ENCODE data around the gene EVI5.
A peak's percentile ranks its signal among the peaks of the same experiment; 100 is the strongest.
"Not testable (repeated sequence)": the region's sequence is repeated elsewhere in the genome, so short reads cannot be mapped to it uniquely, and the experiment has no call there.

Gene EVI5

GRCh38 chr1:92808381-92808780 lies 23.5 kb upstream of the EVI5 start:
- no peak overlapping the region for H3K27ac Mint-ChIP-seq
- H3K36me3 Mint-ChIP-seq (ENCODE audit: low read depth), result no peaks in the 10 kb centered on the region
- no peaks in the 10 kb centered on the region for H3K9me3 Mint-ChIP-seq
- H3K27me3 Mint-ChIP-seq (ENCODE audit: low read depth), result peaks cover 37% of the 10 kb centered on the region
- no peak overlapping the region for H3K4me3 Mint-ChIP-seq
- DNase-seq (ENCODE audit: low spot score), result no peak
- H3K4me1 Mint-ChIP-seq (ENCODE audit: low read depth), result peaks cover 4% of the 10 kb centered on the region

GRCh38 chr1:92805216-92805615 lies 20.3 kb upstream of the EVI5 start:
- Mint-ChIP-seq H3K4me3 (no peak overlapping the region), H3K4me1 (ENCODE audit: low read depth) (peaks cover 4% of the 10 kb centered on the region), H3K36me3 (ENCODE audit: low read depth) (no peaks in the 10 kb centered on the region), H3K9me3 (no peaks in the 10 kb centered on the region), H3K27me3 (ENCODE audit: low read depth) (peaks cover 20% of the 10 kb centered on the region), H3K27ac (no peak overlapping the region)
- no peak for DNase-seq (ENCODE audit: low spot score)

- H3K36me3 Mint-ChIP-seq (ENCODE audit: low read depth), result no peaks in the 10 kb centered on the region
- no peaks in the 10 kb centered on the region for H3K9me3 Mint-ChIP-seq
- no peak overlapping the region for H3K27ac Mint-ChIP-seq
- H3K4me3 Mint-ChIP-seq, result no peak overlapping the region
- H3K27me3 Mint-ChIP-seq (ENCODE audit: low read depth), result peaks cover 19% of the 10 kb centered on the region
- H3K4me1 Mint-ChIP-seq (ENCODE audit: low read depth), result peaks cover 4% of the 10 kb centered on the region
- DNase-seq (ENCODE audit: low spot score), result peak; percentile 7
Measured at GRCh38 chr1:92804721-92805201, 19.9 kb upstream of the EVI5 start.

GRCh38 chr1:92803140-92803887 lies 18.4 kb upstream of the EVI5 start:
- H3K9me3 Mint-ChIP-seq, result no peaks in the 10 kb centered on the region
- H3K27me3 Mint-ChIP-seq (ENCODE audit: low read depth), result peaks cover 15% of the 10 kb centered on the region
- no peak for DNase-seq (ENCODE audit: low spot score)
- H3K27ac Mint-ChIP-seq, result no peak overlapping the region
- no peaks in the 10 kb centered on the region for H3K36me3 Mint-ChIP-seq (ENCODE audit: low read depth)
- H3K4me1 Mint-ChIP-seq (ENCODE audit: low read depth), result peaks cover 4% of the 10 kb centered on the region
- no peak overlapping the region for H3K4me3 Mint-ChIP-seq

GRCh38 chr1:92797961-92798360 lies 13.1 kb upstream of the EVI5 start:
- Mint-ChIP-seq H3K4me3 (no peak overlapping the region), H3K27ac (no peak overlapping the region), H3K4me1 (ENCODE audit: low read depth) (no peaks in the 10 kb centered on the region), H3K36me3 (ENCODE audit: low read depth) (no peaks in the 10 kb centered on the region), H3K9me3 (no peaks in the 10 kb centered on the region), H3K27me3 (ENCODE audit: low read depth) (peaks cover 42% of the 10 kb centered on the region)
- DNase-seq (ENCODE audit: low spot score), result no peak

- no peak overlapping the region for H3K27ac Mint-ChIP-seq
- H3K4me3 Mint-ChIP-seq, result no peak overlapping the region
- no peaks in the 10 kb centered on the region for H3K4me1 Mint-ChIP-seq (ENCODE audit: low read depth)
- peaks cover 47% of the 10 kb centered on the region for H3K27me3 Mint-ChIP-seq (ENCODE audit: low read depth)
- DNase-seq (ENCODE audit: low spot score), result no peak
- no peaks in the 10 kb centered on the region for H3K9me3 Mint-ChIP-seq
- no peaks in the 10 kb centered on the region for H3K36me3 Mint-ChIP-seq (ENCODE audit: low read depth)
Measured at GRCh38 chr1:92797297-92797696, 12.4 kb upstream of the EVI5 start.

- Mint-ChIP-seq H3K27ac (no peak overlapping the region), H3K4me3 (no peak overlapping the region), H3K4me1 (ENCODE audit: low read depth) (no peaks in the 10 kb centered on the region), H3K27me3 (ENCODE audit: low read depth) (peaks cover 57% of the 10 kb centered on the region), H3K9me3 (no peaks in the 10 kb centered on the region), H3K36me3 (ENCODE audit: low read depth) (no peaks in the 10 kb centered on the region)
- no peak for DNase-seq (ENCODE audit: low spot score)
Measured at GRCh38 chr1:92795166-92795565, 10.3 kb upstream of the EVI5 start.

- no peak for DNase-seq (ENCODE audit: low spot score)
- H3K27me3 Mint-ChIP-seq (ENCODE audit: low read depth), result peaks cover 71% of the 10 kb centered on the region
- no peak overlapping the region for H3K4me3 Mint-ChIP-seq
- no peaks in the 10 kb centered on the region for H3K9me3 Mint-ChIP-seq
- H3K36me3 Mint-ChIP-seq (ENCODE audit: low read depth), result no peaks in the 10 kb centered on the region
- H3K4me1 Mint-ChIP-seq (ENCODE audit: low read depth), result no peaks in the 10 kb centered on the region
- no peak overlapping the region for H3K27ac Mint-ChIP-seq
Measured at GRCh38 chr1:92792340-92792782, 7.5 kb upstream of the EVI5 start.

GRCh38 chr1:92791487-92792066 lies 6.7 kb upstream of the EVI5 start:
- no peaks in the 10 kb centered on the region for H3K9me3 Mint-ChIP-seq
- H3K27me3 Mint-ChIP-seq (ENCODE audit: low read depth), result peaks cover 71% of the 10 kb centered on the region
- no peak for DNase-seq (ENCODE audit: low spot score)
- peaks cover 2% of the 10 kb centered on the region for H3K4me1 Mint-ChIP-seq (ENCODE audit: low read depth)
- no peak overlapping the region for H3K27ac Mint-ChIP-seq
- no peak overlapping the region for H3K4me3 Mint-ChIP-seq
- H3K36me3 Mint-ChIP-seq (ENCODE audit: low read depth), result no peaks in the 10 kb centered on the region

- no peak overlapping the region for H3K27ac Mint-ChIP-seq
- peaks cover 5% of the 10 kb centered on the region for H3K4me1 Mint-ChIP-seq (ENCODE audit: low read depth)
- H3K4me3 Mint-ChIP-seq, result no peak overlapping the region
- no peak for DNase-seq (ENCODE audit: low spot score)
- peaks cover 74% of the 10 kb centered on the region for H3K27me3 Mint-ChIP-seq (ENCODE audit: low read depth)
- H3K9me3 Mint-ChIP-seq, result no peaks in the 10 kb centered on the region
- H3K36me3 Mint-ChIP-seq (ENCODE audit: low read depth), result no peaks in the 10 kb centered on the region
Measured at GRCh38 chr1:92790867-92791266, 6.0 kb upstream of the EVI5 start.

GRCh38 chr1:92790081-92790480 lies 5.2 kb upstream of the EVI5 start:
- Mint-ChIP-seq H3K27ac (no peak overlapping the region), H3K27me3 (ENCODE audit: low read depth) (peaks cover 75% of the 10 kb centered on the region), H3K36me3 (ENCODE audit: low read depth) (no peaks in the 10 kb centered on the region), H3K4me1 (ENCODE audit: low read depth) (peaks cover 8% of the 10 kb centered on the region), H3K9me3 (no peaks in the 10 kb centered on the region), H3K4me3 (no peak overlapping the region)
- DNase-seq (ENCODE audit: low spot score), result no peak

- Mint-ChIP-seq H3K36me3 (ENCODE audit: low read depth) (no peaks in the 10 kb centered on the region), H3K4me3 (peak overlapping the region; percentile 7), H3K27me3 (ENCODE audit: low read depth) (peaks cover 72% of the 10 kb centered on the region), H3K9me3 (no peaks in the 10 kb centered on the region), H3K4me1 (ENCODE audit: low read depth) (peaks cover 15% of the 10 kb centered on the region), H3K27ac (no peak overlapping the region)
- DNase-seq (ENCODE audit: low spot score), result no peak
Measured at GRCh38 chr1:92786111-92786901, 1.4 kb upstream of the EVI5 start.

- no peak overlapping the region for H3K27ac Mint-ChIP-seq
Measured at GRCh38 chr1:92784021-92784638, 778 bp downstream of the EVI5 start.

GRCh38 chr1:92783550-92783949 lies 1.4 kb downstream of the EVI5 start:
- not testable (repeated sequence) for DNase-seq (ENCODE audit: low spot score); H3K9me3 Mint-ChIP-seq; H3K36me3 Mint-ChIP-seq (ENCODE audit: low read depth); H3K27ac Mint-ChIP-seq
- peaks cover 71% of the 10 kb centered on the region for H3K27me3 Mint-ChIP-seq (ENCODE audit: low read depth)
- peaks cover 15% of the 10 kb centered on the region for H3K4me1 Mint-ChIP-seq (ENCODE audit: low read depth)
- H3K4me3 Mint-ChIP-seq, result peak overlapping the region; percentile 48

More at GRCh38 chr1:92784021-92784638, 778 bp downstream of the EVI5 start:
- peak; percentile 48 for DNase-seq (ENCODE audit: low spot score)
- H3K4me1 Mint-ChIP-seq (ENCODE audit: low read depth), result peaks cover 15% of the 10 kb centered on the region
- H3K36me3 Mint-ChIP-seq (ENCODE audit: low read depth), result no peaks in the 10 kb centered on the region
- H3K9me3 Mint-ChIP-seq, result no peaks in the 10 kb centered on the region
- H3K4me3 Mint-ChIP-seq, result peak overlapping the region; percentile 48
- peaks cover 69% of the 10 kb centered on the region for H3K27me3 Mint-ChIP-seq (ENCODE audit: low read depth)

Measured in T-helper 2 cell treated with Interferon-gamma antibody and Interleukin-4, amounts not matched to agents 5 μg/mL and 100 μg/mL, for 36 hours (primary cell).